HCT116 (cell line): Measurements from ENCODE around the gene ARPC1B. TPM values are rescaled to one million over a fixed set of nuclear protein-coding genes. Genes with fewer than 3 reads are reported as not detected.
"Not testable (repeated sequence)": the region's sequence is repeated elsewhere in the genome, so short reads cannot be mapped to it uniquely, and the experiment has no call there.

Experiments used
- ATAC-seq: fragments of 200-7000 bp; cut with Tn5 transposase; 2 replicates; pipeline ENCODE4 v1.9.1; 2020; ENCODE audit warnings: mild to moderate bottlenecking, moderate library complexity
- BruUV-seq: library from RNA; stranded (reverse); fragments of 400-500 nt; replicated peaks from 2 replicates; lab custom pipeline; 2021; lab: Mats Ljungman, UMichigan
- CTCF ChIA-PET: fragments of 300-600 bp; sonication (Branson Sonifier 250); formaldehyde crosslinking; loops from one replicate; lab custom pipeline; 2021; ENCODE audit warnings: antibody characterized with exemption; lab: Charles Lee
- POLR2A ChIA-PET: fragments of 300-600, 350-600 bp; sonication (Branson Sonifier 250); formaldehyde crosslinking; loops from one replicate; lab custom pipeline; 2021; ENCODE audit warnings: antibody characterized with exemption; lab: Charles Lee
- RAD21 ChIA-PET, 2 experiments: fragments of 300-600 bp; sonication (Branson Sonifier 250); formaldehyde crosslinking; loops; one replicate each; lab custom pipeline; 2023; ENCODE audit warnings: low total read pairs in 2 of 2; ENCODE audit not compliant: uncharacterized antibody in 2 of 2, unreplicated experiment in 2 of 2, low non-redundant PET in 1 of 2; lab: Charles Lee
- DNase-seq: peaks from one replicate; pipeline ENCODE4 v3.0.0-alpha.2; 2010; ENCODE audit warnings: low read depth, low spot score
- H2AFZ ChIP-seq: fragments of 200-600 bp; shearing (Covaris generic), sonication (generic); 2 replicates; pipeline ENCODE4 v1.6.1; 2017; ENCODE audit warnings: low read depth, mixed run types, mixed read lengths, antibody characterized with exemption, low read length; ENCODE audit not compliant: poor library complexity, severe bottlenecking
- H3K27ac ChIP-seq: 2 replicates; pipeline ENCODE4 v1.5.1; 2012; ENCODE audit warnings: low read depth, low read length
- H3K27me3 ChIP-seq: fragments of 200-600 bp; sonication (generic); 2 replicates; pipeline ENCODE4 v1.6.1; 2016; ENCODE audit warnings: mixed run types, low read length, mixed read lengths; ENCODE audit not compliant: insufficient read depth
- H3K36me3 ChIP-seq, 2 experiments: fragments of 200-500 bp in 1 of 2; fragments of 200-600 bp in 1 of 2; sonication (Bioruptor generic) in 1 of 2; sonication (generic) in 1 of 2; 2 replicates each; pipeline versions ENCODE4 v1.5.1 to v1.6.1; 2014 to 2016; ENCODE audit warnings: low read length in 2 of 2, inconsistent platforms in 1 of 2, mixed read lengths in 1 of 2, mixed run types in 1 of 2; ENCODE audit not compliant: insufficient read depth in 2 of 2, control insufficient read depth in 1 of 2
- H3K4me1 ChIP-seq, 2 experiments: fragments of 200-600 bp in 1 of 2; sonication (generic) in 1 of 2; 2 replicates each; pipeline versions ENCODE4 v1.5.1 to v1.6.1; 2012 to 2017; ENCODE audit warnings: low read length in 2 of 2, inconsistent platforms in 1 of 2, mild to moderate bottlenecking in 1 of 2, mixed read lengths in 1 of 2, mixed run types in 1 of 2, moderate library complexity in 1 of 2; ENCODE audit not compliant: insufficient read depth in 2 of 2, control insufficient read depth in 1 of 2
- H3K4me2 ChIP-seq: fragments of 200-600 bp; sonication (generic); 2 replicates; pipeline ENCODE4 v1.6.1; 2017; ENCODE audit warnings: mixed run types, low read length, mixed read lengths
- H3K4me3 ChIP-seq, 2 experiments: fragments of 200-600 bp in 1 of 2; sonication (generic) in 1 of 2; replicated peaks in 1 of 2; 2 replicates each; pipeline ENCODE4 v1.5.1; 2011 to 2016; ENCODE audit warnings: low read length in 2 of 2, control low read depth in 1 of 2, low read depth in 1 of 2, mild to moderate bottlenecking in 1 of 2, mixed read lengths in 1 of 2, mixed run types in 1 of 2
- H3K79me2 ChIP-seq: fragments of 200-600 bp; sonication (generic); 2 replicates; pipeline ENCODE4 v1.6.1; 2017; ENCODE audit warnings: mild to moderate bottlenecking, mixed run types, low read length, moderate library complexity, mixed read lengths; ENCODE audit not compliant: insufficient read depth
- H3K9ac ChIP-seq: fragments of 200-600 bp; sonication (generic); 2 replicates; pipeline ENCODE4 v1.6.1; 2016; ENCODE audit warnings: low read length, mixed read lengths
- H3K9me2 ChIP-seq: fragments of 200-600 bp; sonication (generic), shearing (Covaris generic); 2 replicates; pipeline ENCODE4 v1.6.1; 2017; ENCODE audit warnings: mixed run types, mild to moderate bottlenecking, moderate library complexity; ENCODE audit not compliant: insufficient read depth
- H3K9me3 ChIP-seq, 2 experiments: fragments of 200-500 bp in 1 of 2; fragments of 200-600 bp in 1 of 2; sonication (Bioruptor generic) in 1 of 2; sonication (generic) in 1 of 2; 2 replicates each; pipeline ENCODE4 v1.6.1; 2014 to 2017; ENCODE audit warnings: low read length in 2 of 2, mixed read lengths in 2 of 2, inconsistent platforms in 1 of 2, low read depth in 1 of 2, mild to moderate bottlenecking in 1 of 2, mixed run types in 1 of 2, moderate library complexity in 1 of 2; ENCODE audit not compliant: control insufficient read depth in 1 of 2, insufficient read depth in 1 of 2
- H4K20me1 ChIP-seq: fragments of 200-600 bp; sonication (generic), shearing (Covaris generic); 2 replicates; pipeline ENCODE4 v1.6.1; 2017; ENCODE audit warnings: mixed run types, mild to moderate bottlenecking, moderate library complexity; ENCODE audit not compliant: insufficient read depth
- SIN3A ChIP-seq: IDR thresholded peaks from 2 replicates; pipeline ENCODE4 v1.6.1; 2012; ENCODE audit warnings: low read depth
- SRF ChIP-seq: IDR thresholded peaks from 2 replicates; pipeline ENCODE4 v1.6.1; 2012; ENCODE audit warnings: low read depth
- intact Hi-C: fragments of 100-400 bp; cut with micrococcal nuclease; formaldehyde crosslinking; loops from 2 replicates; pipeline ENCODE4 v1.10.0; 2022
- total RNA-seq: library from RNA; stranded (reverse); gene quantifications from one replicate; pipeline ENCODE4 v1.2.1, GENCODE V29; 2021; ENCODE audit not compliant: unreplicated experiment
- TF ChIP-seq, protein P1 (sequence below): IDR thresholded peaks from 2 replicates; pipeline ENCODE4 v1.6.1; 2012; ENCODE audit warnings: low read depth

The ARPC1B gene
- total RNA-seq, 1 experiment from 2014 or later, result 192 TPM

DNA sequence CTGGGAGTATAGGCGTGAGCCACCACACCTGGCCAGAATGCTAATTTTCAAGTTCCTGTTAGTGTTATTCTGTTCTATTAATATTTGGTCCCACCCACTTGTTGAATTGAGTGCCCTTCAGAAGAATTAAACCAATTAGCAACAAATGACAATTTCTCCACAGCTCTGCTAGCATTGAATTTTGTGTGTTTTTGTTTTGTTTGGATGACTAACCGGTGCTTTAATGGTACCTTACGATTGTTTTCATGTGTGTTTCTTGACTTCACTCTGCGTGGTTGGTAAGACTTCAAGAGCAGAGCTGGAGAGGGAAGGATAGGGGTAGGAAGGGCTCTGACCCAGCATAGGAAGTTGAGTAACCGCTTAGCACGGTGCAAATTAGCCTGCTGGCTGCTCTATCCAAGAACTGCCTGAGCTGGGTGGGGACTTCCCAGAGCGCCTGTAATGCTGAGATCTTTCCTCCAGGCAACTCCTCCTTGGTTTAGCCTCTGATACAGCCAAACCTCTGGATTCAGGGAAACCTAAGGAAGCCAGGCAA, 4.6 kb downstream of the ARPC1B start (continued):
- no peak for TF ChIP-seq SRF
- TF ChIP-seq, protein P1, sequence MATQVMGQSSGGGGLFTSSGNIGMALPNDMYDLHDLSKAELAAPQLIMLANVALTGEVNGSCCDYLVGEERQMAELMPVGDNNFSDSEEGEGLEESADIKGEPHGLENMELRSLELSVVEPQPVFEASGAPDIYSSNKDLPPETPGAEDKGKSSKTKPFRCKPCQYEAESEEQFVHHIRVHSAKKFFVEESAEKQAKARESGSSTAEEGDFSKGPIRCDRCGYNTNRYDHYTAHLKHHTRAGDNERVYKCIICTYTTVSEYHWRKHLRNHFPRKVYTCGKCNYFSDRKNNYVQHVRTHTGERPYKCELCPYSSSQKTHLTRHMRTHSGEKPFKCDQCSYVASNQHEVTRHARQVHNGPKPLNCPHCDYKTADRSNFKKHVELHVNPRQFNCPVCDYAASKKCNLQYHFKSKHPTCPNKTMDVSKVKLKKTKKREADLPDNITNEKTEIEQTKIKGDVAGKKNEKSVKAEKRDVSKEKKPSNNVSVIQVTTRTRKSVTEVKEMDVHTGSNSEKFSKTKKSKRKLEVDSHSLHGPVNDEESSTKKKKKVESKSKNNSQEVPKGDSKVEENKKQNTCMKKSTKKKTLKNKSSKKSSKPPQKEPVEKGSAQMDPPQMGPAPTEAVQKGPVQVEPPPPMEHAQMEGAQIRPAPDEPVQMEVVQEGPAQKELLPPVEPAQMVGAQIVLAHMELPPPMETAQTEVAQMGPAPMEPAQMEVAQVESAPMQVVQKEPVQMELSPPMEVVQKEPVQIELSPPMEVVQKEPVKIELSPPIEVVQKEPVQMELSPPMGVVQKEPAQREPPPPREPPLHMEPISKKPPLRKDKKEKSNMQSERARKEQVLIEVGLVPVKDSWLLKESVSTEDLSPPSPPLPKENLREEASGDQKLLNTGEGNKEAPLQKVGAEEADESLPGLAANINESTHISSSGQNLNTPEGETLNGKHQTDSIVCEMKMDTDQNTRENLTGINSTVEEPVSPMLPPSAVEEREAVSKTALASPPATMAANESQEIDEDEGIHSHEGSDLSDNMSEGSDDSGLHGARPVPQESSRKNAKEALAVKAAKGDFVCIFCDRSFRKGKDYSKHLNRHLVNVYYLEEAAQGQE, result no peak
- TF ChIP-seq SIN3A, result no peak

DNA sequence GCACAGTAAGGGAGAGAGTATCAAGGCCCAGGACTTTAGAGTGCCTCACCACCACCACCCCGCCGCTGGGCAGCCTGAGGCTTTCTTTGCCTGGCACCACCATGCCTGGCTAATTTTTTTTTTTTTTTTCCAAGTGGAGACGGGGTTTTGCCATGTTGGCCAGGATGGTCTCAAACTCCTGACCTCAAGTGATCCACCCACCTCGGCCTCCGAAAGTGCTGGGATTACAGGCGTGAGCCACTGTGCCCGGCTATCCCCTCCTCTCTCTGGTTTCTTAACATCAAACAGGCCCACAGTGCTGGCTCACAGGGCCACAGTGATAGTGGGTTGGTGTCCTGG, 5.1 kb downstream of the ARPC1B start:
- CTCF ChIA-PET, RAD21 ChIA-PET, H3K9me2 ChIP-seq, H4K20me1 ChIP-seq, H3K9me3 ChIP-seq, DNase-seq, H3K4me3 ChIP-seq, H2AFZ ChIP-seq, BruUV-seq, H3K27me3 ChIP-seq, H3K9ac ChIP-seq, POLR2A ChIA-PET, ATAC-seq, intact Hi-C loops: not testable (repeated sequence)
- Histone ChIP-seq H3K36me3 (peaks cover 5 to 25% of the 10 kb centered on the region in 2 experiments; a peak in 2 of 4 replicates), H3K79me2 (peaks cover 89% of the 10 kb centered on the region), H3K27ac (peak overlapping the region; percentile 10; the same call in 1 of the 2 replicates), H3K4me1 (peaks cover 16 to 36% of the 10 kb centered on the region in 2 experiments; a peak in 3 of 4 replicates), H3K4me2 (peak overlapping the region; percentile 0; the same call in 1 of the 2 replicates)
